Activated T-cell treated with anti-CD3 and anti-CD28 coated beads for 1 hour (primary cell): ENCODE measurements around the gene HSPA12B.

Experiments used
- DNase-seq: peaks from one replicate; pipeline ENCODE4 v3.0.0-alpha.2; 2020; ENCODE audit warnings: low read depth

Gene HSPA12B

GRCh38 chr20:3729811-3730540 is 2.5 kb upstream of the HSPA12B start:
- DNase-seq, result no peak

GRCh38 chr20:3730803-3731672 is 1.4 kb upstream of the HSPA12B start:
- no peak for DNase-seq

- no peak for DNase-seq
Measured at GRCh38 chr20:3731944-3732326, 550 bp upstream of the HSPA12B start.

- no peak for DNase-seq
Measured at GRCh38 chr20:3733119-3733995, 872 bp downstream of the HSPA12B start.

- no peak for DNase-seq
Measured at GRCh38 chr20:3734111-3734843, 1.8 kb downstream of the HSPA12B start.

- no peak for DNase-seq
Measured at GRCh38 chr20:3735768-3736167, 3.3 kb downstream of the HSPA12B start.

GRCh38 chr20:3738111-3739053 is 5.9 kb downstream of the HSPA12B start:
- no peak for DNase-seq

GRCh38 chr20:3739054-3739925 is 6.8 kb downstream of the HSPA12B start:
- DNase-seq, result no peak

GRCh38 chr20:3739926-3740451 is 7.5 kb downstream of the HSPA12B start:
- no peak for DNase-seq

GRCh38 chr20:3740615-3741301 is 8.3 kb downstream of the HSPA12B start:
- no peak for DNase-seq

GRCh38 chr20:3741836-3742458 is 9.5 kb downstream of the HSPA12B start:
- no peak for DNase-seq

GRCh38 chr20:3743251-3743650 is 10.8 kb downstream of the HSPA12B start:
- no peak for DNase-seq

- DNase-seq, result no peak
Measured at GRCh38 chr20:3744037-3744436, 11.6 kb downstream of the HSPA12B start.

GRCh38 chr20:3744806-3745685 is 12.6 kb downstream of the HSPA12B start:
- peak; percentile 57 for DNase-seq

- DNase-seq, result no peak
Measured at GRCh38 chr20:3745686-3746173, 13.2 kb downstream of the HSPA12B start.

- DNase-seq, result no peak
Measured at GRCh38 chr20:3747471-3747870, 15.0 kb downstream of the HSPA12B start.

- no peak for DNase-seq
Measured at GRCh38 chr20:3748073-3748472, 15.6 kb downstream of the HSPA12B start.
